OCI-LY7 (cell line): ENCODE measurements around the gene KRT79.

Experiments
- CTCF ChIP-seq: fragments of 200-600 bp; sonication (generic); conservative IDR thresholded peaks from 2 replicates; pipeline ENCODE4 v1.5.1; 2014; ENCODE audit warnings: mild to moderate bottlenecking, antibody characterized with exemption, low read length, moderate library complexity, mixed read lengths
- EZH2phosphoT487 ChIP-seq: fragments of 200-600 bp; sonication (generic); IDR thresholded peaks from 2 replicates; pipeline ENCODE4 v1.6.1; 2018; ENCODE audit warnings: low read depth, borderline replicate concordance, mild to moderate bottlenecking, mixed run types, antibody characterized with exemption, low read length, moderate library complexity, mixed read lengths

- TF ChIP-seq CTCF (no peak), EZH2phosphoT487 (no peak)
Observed at GRCh38 chr12:52872644-52873389, 38.7 kb upstream of the KRT79 start.
